Caco-2 (cell line): ENCODE measurements around the gene CDCA8. TPM values are rescaled to one million over a fixed set of nuclear protein-coding genes. Genes with fewer than 3 reads are reported as not detected.

ENCODE experiments used
- BruUV-seq: library from RNA; stranded (reverse); fragments of 400-500 nt; replicated peaks from 2 replicates; lab custom pipeline; 2021; lab: Mats Ljungman, UMichigan
- CTCF ChIA-PET: fragments of 300-600 bp; sonication (Branson Sonifier 250); formaldehyde crosslinking; loops from one replicate; lab custom pipeline; 2022; ENCODE audit warnings: antibody characterized with exemption; lab: Charles Lee
- POLR2A ChIA-PET: fragments of 300-600 bp; sonication (Branson Sonifier 250); formaldehyde crosslinking; loops from one replicate; lab custom pipeline; 2022; ENCODE audit warnings: antibody characterized with exemption; lab: Charles Lee
- DNase-seq, 2 experiments: peaks; one replicate each; pipeline versions ENCODE4 v3.0.0 to v3.0.0-alpha.2; 2020 to 2022
- H3K27me3 ChIP-seq: replicated peaks from 2 replicates; pipeline ENCODE4 v1.6.0; 2011; ENCODE audit warnings: low read length; ENCODE audit not compliant: control insufficient read depth, insufficient read depth
- H3K36me3 ChIP-seq: 2 replicates; pipeline ENCODE4 v1.5.1; 2011; ENCODE audit warnings: low read length; ENCODE audit not compliant: control insufficient read depth, insufficient read depth
- H3K4me1 ChIP-seq: fragments of 250-450 bp; sonication (Bioruptor Pico); 2 replicates; pipeline ENCODE4 v1.5.1; 2020; ENCODE audit warnings: mild to moderate bottlenecking
- H3K4me3 ChIP-seq: 2 replicates; pipeline ENCODE4 v1.5.1; 2011; ENCODE audit warnings: low read depth, mild to moderate bottlenecking, control low read depth, low read length
- H3K9me3 ChIP-seq: fragments of 250-450 bp; sonication (Bioruptor Pico); 2 replicates; pipeline ENCODE4 v1.5.1; 2020; ENCODE audit warnings: mild to moderate bottlenecking, moderate library complexity
- H3K27ac Mint-ChIP-seq: one replicate; pipeline ENCODE4 v1.8.0; 2022; ENCODE audit warnings: mixed read lengths; ENCODE audit not compliant: unreplicated experiment
- H3K27me3 Mint-ChIP-seq: one replicate; pipeline ENCODE4 v1.8.0; 2022; ENCODE audit warnings: mixed read lengths; ENCODE audit not compliant: insufficient read depth, unreplicated experiment
- H3K36me3 Mint-ChIP-seq: one replicate; pipeline ENCODE4 v1.8.0; 2022; ENCODE audit warnings: mild to moderate bottlenecking, mixed read lengths; ENCODE audit not compliant: insufficient read depth, unreplicated experiment
- H3K4me1 Mint-ChIP-seq: one replicate; pipeline ENCODE4 v1.8.0; 2022; ENCODE audit warnings: low read depth, mixed read lengths; ENCODE audit not compliant: unreplicated experiment
- H3K4me3 Mint-ChIP-seq: one replicate; pipeline ENCODE4 v1.8.0; 2022; ENCODE audit warnings: mild to moderate bottlenecking, moderate library complexity, mixed read lengths; ENCODE audit not compliant: unreplicated experiment
- H3K9me3 Mint-ChIP-seq: one replicate; pipeline ENCODE4 v1.8.0; 2022; ENCODE audit warnings: mixed read lengths; ENCODE audit not compliant: unreplicated experiment
- intact Hi-C: fragments of 100-400 bp; cut with micrococcal nuclease; formaldehyde crosslinking; loops from one replicate; pipeline ENCODE4 v1.10.0; 2022; ENCODE audit not compliant: unreplicated experiment
- total RNA-seq: library from RNA; stranded (reverse); gene quantifications from 2 replicates; pipeline ENCODE4 v1.2.3, GENCODE V29; 2022
- TF ChIP-seq, protein P1 (sequence below), 2 experiments: fragments of 200-600 bp in 1 of 2; IDR thresholded peaks; 1 replicate in 1 of 2; 2 replicates in 1 of 2; pipeline versions ENCODE4 v1.5.1 to v1.8.0; 2011 to 2022; ENCODE audit warnings: antibody characterized with exemption in 1 of 2, control low read depth in 1 of 2, inconsistent platforms in 1 of 2, low read depth in 1 of 2, low read length in 1 of 2, mild to moderate bottlenecking in 1 of 2, moderate library complexity in 1 of 2; ENCODE audit not compliant: insufficient read depth in 1 of 2, severe bottlenecking in 1 of 2, unreplicated experiment in 1 of 2

CDCA8 gene
- total RNA-seq, 1 experiment from 2014 or later: 37.0 TPM

DNA sequence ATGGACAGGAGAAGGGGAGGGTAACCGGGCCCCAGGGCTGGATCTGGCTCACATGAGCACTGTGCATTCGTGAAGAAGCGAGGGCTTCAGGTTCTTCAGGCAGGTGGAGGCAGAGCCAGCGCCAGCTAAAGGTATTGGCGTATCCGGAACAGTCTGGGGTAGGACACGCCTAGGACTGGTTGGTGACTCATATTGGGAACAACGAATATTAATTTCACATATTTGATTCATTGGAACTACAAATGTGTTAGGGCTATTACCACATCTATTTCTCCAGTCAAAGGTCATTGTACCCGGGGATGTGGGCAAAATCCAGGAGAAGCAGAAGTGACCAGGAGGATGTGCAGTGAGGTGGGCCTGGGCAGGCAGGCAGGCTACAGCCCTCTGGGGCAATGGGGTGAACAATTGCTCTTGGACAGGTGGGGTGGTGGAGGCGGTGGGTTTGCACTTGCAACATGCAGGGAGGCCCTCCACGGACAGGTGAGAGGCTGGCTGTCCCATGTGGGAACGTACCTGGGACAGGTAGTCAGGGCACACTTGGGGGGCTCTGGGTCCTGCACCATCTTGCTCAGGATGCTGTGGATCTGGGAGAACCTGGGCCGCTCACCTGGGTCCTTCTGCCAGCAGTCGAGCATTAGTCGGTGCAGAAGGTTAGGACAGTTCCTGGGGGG lies 26.7 kb downstream of the CDCA8 start:
- H3K9me3 ChIP-seq: no peaks in the 10 kb centered on the region
- no TSS peak for BruUV-seq
- Mint-ChIP-seq H3K9me3 (no peaks in the 10 kb centered on the region), H3K27ac (no peak overlapping the region), H3K27me3 (no peaks in the 10 kb centered on the region), H3K4me3 (no peak overlapping the region), H3K4me1 (peaks cover 4% of the 10 kb centered on the region), H3K36me3 (no peaks in the 10 kb centered on the region)
- no peak overlapping the region for H3K4me3 ChIP-seq
- TF ChIP-seq, protein P1, sequence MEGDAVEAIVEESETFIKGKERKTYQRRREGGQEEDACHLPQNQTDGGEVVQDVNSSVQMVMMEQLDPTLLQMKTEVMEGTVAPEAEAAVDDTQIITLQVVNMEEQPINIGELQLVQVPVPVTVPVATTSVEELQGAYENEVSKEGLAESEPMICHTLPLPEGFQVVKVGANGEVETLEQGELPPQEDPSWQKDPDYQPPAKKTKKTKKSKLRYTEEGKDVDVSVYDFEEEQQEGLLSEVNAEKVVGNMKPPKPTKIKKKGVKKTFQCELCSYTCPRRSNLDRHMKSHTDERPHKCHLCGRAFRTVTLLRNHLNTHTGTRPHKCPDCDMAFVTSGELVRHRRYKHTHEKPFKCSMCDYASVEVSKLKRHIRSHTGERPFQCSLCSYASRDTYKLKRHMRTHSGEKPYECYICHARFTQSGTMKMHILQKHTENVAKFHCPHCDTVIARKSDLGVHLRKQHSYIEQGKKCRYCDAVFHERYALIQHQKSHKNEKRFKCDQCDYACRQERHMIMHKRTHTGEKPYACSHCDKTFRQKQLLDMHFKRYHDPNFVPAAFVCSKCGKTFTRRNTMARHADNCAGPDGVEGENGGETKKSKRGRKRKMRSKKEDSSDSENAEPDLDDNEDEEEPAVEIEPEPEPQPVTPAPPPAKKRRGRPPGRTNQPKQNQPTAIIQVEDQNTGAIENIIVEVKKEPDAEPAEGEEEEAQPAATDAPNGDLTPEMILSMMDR (IDR thresholded peaks at IDR 0.05; ENCODE audit: insufficient read depth in 1 of 2, low read depth in 1 of 2, low read length in 1 of 2, severe bottlenecking in 1 of 2, unreplicated experiment in 1 of 2): no peak
- ChIA-PET CTCF (no interaction called here), POLR2A (no interaction called here)
- H3K4me1 ChIP-seq: no peaks in the 10 kb centered on the region
- H3K36me3 ChIP-seq: no peaks in the 10 kb centered on the region
- intact Hi-C loops: no loop called here
- no peaks in the 10 kb centered on the region for H3K27me3 ChIP-seq
- no peak for DNase-seq

DNA sequence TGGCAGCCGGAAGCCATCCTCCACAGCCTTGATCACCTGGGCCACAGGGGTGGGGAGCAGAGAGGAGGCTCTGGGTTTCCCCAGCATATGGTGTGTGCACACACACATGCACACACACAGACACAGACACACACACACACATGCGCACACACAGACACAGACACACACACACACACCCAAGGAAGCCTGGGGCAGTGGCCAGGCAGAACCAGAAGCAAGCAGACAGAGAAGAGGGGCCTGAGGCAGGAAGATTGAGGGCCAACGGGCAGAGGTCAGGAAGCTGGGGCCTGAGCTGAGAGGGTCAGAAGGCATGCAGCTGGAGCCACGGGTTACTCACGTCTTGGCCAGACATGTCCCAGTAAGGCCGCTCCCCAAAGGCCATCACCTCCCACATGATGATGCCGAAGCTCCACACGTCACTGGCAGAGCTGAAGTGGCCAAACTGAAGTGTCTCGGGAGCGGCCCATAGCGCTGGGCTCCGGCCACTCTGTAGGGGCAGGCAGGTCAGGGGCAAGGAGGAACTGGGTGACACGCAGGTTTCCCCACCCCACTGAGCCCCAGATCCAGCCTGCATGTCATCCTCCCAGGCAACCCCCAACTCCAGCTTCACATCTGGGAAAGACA lies 27.4 kb downstream of the CDCA8 start:
- BruUV-seq: no TSS peak
- Mint-ChIP-seq H3K27me3 (no peaks in the 10 kb centered on the region), H3K36me3 (no peaks in the 10 kb centered on the region), H3K9me3 (no peaks in the 10 kb centered on the region), H3K4me1 (peaks cover 7% of the 10 kb centered on the region), H3K4me3 (no peak overlapping the region), H3K27ac (no peak overlapping the region)
- ChIA-PET CTCF (no interaction called here), POLR2A (no interaction called here)
- Histone ChIP-seq H3K27me3 (no peaks in the 10 kb centered on the region), H3K36me3 (no peaks in the 10 kb centered on the region), H3K4me1 (no peaks in the 10 kb centered on the region), H3K4me3 (no peak overlapping the region), H3K9me3 (no peaks in the 10 kb centered on the region)
- TF ChIP-seq, protein P1 (IDR thresholded peaks at IDR 0.05; ENCODE audit: insufficient read depth in 1 of 2, low read depth in 1 of 2, low read length in 1 of 2, severe bottlenecking in 1 of 2, unreplicated experiment in 1 of 2): no peak
- DNase-seq: no peak
- intact Hi-C loops: no loop called here

DNA sequence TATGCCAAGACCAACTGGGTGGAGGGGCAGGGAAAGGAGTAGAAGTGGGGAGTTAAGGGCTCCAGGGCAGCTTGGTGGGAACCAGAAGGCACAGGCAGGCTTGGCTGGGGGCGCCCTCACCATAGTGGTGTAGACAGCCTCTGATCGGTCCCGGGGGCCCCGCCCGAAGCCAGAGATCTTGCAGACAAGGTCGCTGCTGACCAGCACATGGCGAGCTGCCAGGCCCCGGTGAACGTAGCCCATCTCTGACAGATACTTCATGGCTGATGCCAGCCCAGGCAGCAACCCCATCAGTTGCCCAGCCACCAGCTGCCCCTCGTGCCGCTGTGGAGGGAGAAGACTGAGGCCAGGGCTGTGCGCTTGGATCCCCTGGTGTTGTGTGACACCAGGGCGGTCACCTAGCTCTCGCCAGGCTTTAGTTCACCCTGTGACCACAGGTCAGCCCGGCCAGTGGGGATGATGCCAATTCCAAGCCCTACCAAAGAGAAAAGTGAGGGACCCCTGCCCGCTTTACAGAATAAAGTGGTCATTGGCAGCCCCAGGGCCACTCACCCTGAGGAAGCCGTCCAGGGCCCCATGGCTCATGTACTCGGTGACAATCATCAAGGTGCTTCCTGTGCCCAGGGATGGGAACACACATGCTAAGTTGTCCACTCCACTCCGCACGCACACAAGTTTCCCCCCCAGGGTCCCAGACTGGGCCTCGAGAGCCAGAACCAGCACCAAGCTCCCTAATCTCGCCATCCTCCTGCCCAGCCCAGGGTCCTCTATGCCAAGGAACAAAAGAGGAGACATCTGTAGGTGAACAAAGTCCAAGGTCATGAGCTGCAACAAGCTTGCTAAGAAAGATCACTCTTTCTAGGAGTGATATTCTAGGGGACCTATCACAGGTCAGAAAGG lies 28.2 kb downstream of the CDCA8 start:
- BruUV-seq: no TSS peak
- ChIA-PET POLR2A (no interaction called here), CTCF (no interaction called here)

More for the DNA sequence above, 28.2 kb downstream of the CDCA8 start:
- Mint-ChIP-seq H3K27me3 (no peaks in the 10 kb centered on the region), H3K36me3 (no peaks in the 10 kb centered on the region), H3K27ac (no peak overlapping the region), H3K4me3 (no peak overlapping the region), H3K4me1 (peaks cover 7% of the 10 kb centered on the region), H3K9me3 (no peaks in the 10 kb centered on the region)
- TF ChIP-seq, protein P1 (IDR thresholded peaks at IDR 0.05; ENCODE audit: insufficient read depth in 1 of 2, low read depth in 1 of 2, low read length in 1 of 2, severe bottlenecking in 1 of 2, unreplicated experiment in 1 of 2): no peak
- H3K9me3 ChIP-seq: no peaks in the 10 kb centered on the region
- H3K27me3 ChIP-seq: no peaks in the 10 kb centered on the region
- no peak for DNase-seq
- no peak overlapping the region for H3K4me3 ChIP-seq
- intact Hi-C loops: no loop called here
- H3K4me1 ChIP-seq: no peaks in the 10 kb centered on the region
- no peaks in the 10 kb centered on the region for H3K36me3 ChIP-seq
